Activated naive CD4-positive, alpha-beta T cell treated with anti-CD3 and anti-CD28 coated beads, Interleukin-2, amount 50 U/mL, for 24 hours (primary cell): ENCODE data around the gene LY6G5C.

Experiments used
- H3K27ac Mint-ChIP-seq: one replicate; pipeline ENCODE4 v1.8.0; 2021; ENCODE audit warnings: mild to moderate bottlenecking, mixed read lengths
- H3K27me3 Mint-ChIP-seq: one replicate; pipeline ENCODE4 v1.8.0; 2021; ENCODE audit warnings: mixed read lengths
- H3K36me3 Mint-ChIP-seq: one replicate; pipeline ENCODE4 v1.8.0; 2021; ENCODE audit warnings: mixed read lengths
- H3K4me1 Mint-ChIP-seq: one replicate; pipeline ENCODE4 v1.8.0; 2021; ENCODE audit warnings: mixed read lengths
- H3K4me3 Mint-ChIP-seq: one replicate; pipeline ENCODE4 v1.8.0; 2021; ENCODE audit warnings: mild to moderate bottlenecking, mixed read lengths
- H3K9me3 Mint-ChIP-seq: one replicate; pipeline ENCODE4 v1.8.0; 2021; ENCODE audit warnings: mixed read lengths

Gene LY6G5C

GRCh38 chr6:31680226-31681134 is at the start of gene LY6G5C:
Gene LY6G5C, minus strand, starts transcription at chr6:31681067. Its CDS starts 694 bp downstream, at chr6:31680373.
- Mint-ChIP-seq H3K36me3 (no peaks in the 10 kb centered on the region), H3K27ac (peak within 1 kb of the TSS; percentile 71), H3K4me1 (peaks cover 24% of the 10 kb centered on the region), H3K9me3 (no peaks in the 10 kb centered on the region), H3K4me3 (peak within 1 kb of the TSS; percentile 89), H3K27me3 (no peaks in the 10 kb centered on the region)

GRCh38 chr6:31729979-31730630 is 49.2 kb upstream of the LY6G5C start:
- Mint-ChIP-seq H3K4me3 (peak overlapping the region; percentile 93), H3K27ac (peak overlapping the region; percentile 24), H3K36me3 (peaks cover 7% of the 10 kb centered on the region), H3K4me1 (peaks cover 63% of the 10 kb centered on the region), H3K27me3 (no peaks in the 10 kb centered on the region), H3K9me3 (no peaks in the 10 kb centered on the region)

- Mint-ChIP-seq H3K27me3 (no peaks in the 10 kb centered on the region), H3K4me3 (peak overlapping the region; percentile 93), H3K9me3 (no peaks in the 10 kb centered on the region), H3K27ac (no peak overlapping the region), H3K4me1 (peaks cover 63% of the 10 kb centered on the region), H3K36me3 (peaks cover 7% of the 10 kb centered on the region)
These were observed 48.7 kb upstream of the LY6G5C start for GRCh38 chr6:31729515-31729978.

- Mint-ChIP-seq H3K27me3 (no peaks in the 10 kb centered on the region), H3K27ac (no peak within 1 kb of the TSS), H3K36me3 (peaks cover 7% of the 10 kb centered on the region), H3K4me1 (peaks cover 57% of the 10 kb centered on the region), H3K4me3 (peak within 1 kb of the TSS; percentile 93), H3K9me3 (no peaks in the 10 kb centered on the region)
These were observed 48.1 kb upstream of the LY6G5C start, which contains the start of gene DDAH2 for GRCh38 chr6:31728767-31729514. Gene DDAH2, minus strand, starts transcription at chr6:31729299. Its CDS starts 138 bp downstream, at chr6:31729161.

GRCh38 chr6:31727717-31728671 is 47.1 kb upstream of the LY6G5C start:
- Mint-ChIP-seq H3K36me3 (peaks cover 2% of the 10 kb centered on the region), H3K27me3 (no peaks in the 10 kb centered on the region), H3K9me3 (no peaks in the 10 kb centered on the region), H3K4me3 (peak overlapping the region; percentile 60), H3K27ac (no peak overlapping the region), H3K4me1 (peaks cover 48% of the 10 kb centered on the region)

- Mint-ChIP-seq H3K4me1 (peaks cover 48% of the 10 kb centered on the region), H3K4me3 (peak overlapping the region; percentile 60), H3K36me3 (peaks cover 2% of the 10 kb centered on the region), H3K27me3 (no peaks in the 10 kb centered on the region), H3K9me3 (no peaks in the 10 kb centered on the region), H3K27ac (peak overlapping the region; percentile 5)
These were observed 46.3 kb upstream of the LY6G5C start for GRCh38 chr6:31727034-31727716.

- Mint-ChIP-seq H3K4me3 (no peak overlapping the region), H3K27ac (no peak overlapping the region), H3K36me3 (no peaks in the 10 kb centered on the region), H3K4me1 (peaks cover 43% of the 10 kb centered on the region), H3K27me3 (no peaks in the 10 kb centered on the region), H3K9me3 (no peaks in the 10 kb centered on the region)
These were observed 44.9 kb upstream of the LY6G5C start for GRCh38 chr6:31725502-31726350.

- H3K4me3 Mint-ChIP-seq: no peak overlapping the region
- no peaks in the 10 kb centered on the region for H3K9me3 Mint-ChIP-seq
- H3K4me1 Mint-ChIP-seq: peaks cover 32% of the 10 kb centered on the region
- no peaks in the 10 kb centered on the region for H3K36me3 Mint-ChIP-seq
- no peak overlapping the region for H3K27ac Mint-ChIP-seq
- no peaks in the 10 kb centered on the region for H3K27me3 Mint-ChIP-seq
These were observed 43.3 kb upstream of the LY6G5C start for GRCh38 chr6:31723980-31724691.

- H3K4me3 Mint-ChIP-seq: no peak within 1 kb of the TSS
These were observed 42.5 kb upstream of the LY6G5C start, which contains the start of gene MPIG6B for GRCh38 chr6:31723245-31723979. Gene MPIG6B, plus strand, starts transcription at chr6:31723373. Its CDS starts 11 bp downstream, at chr6:31723384.

GRCh38 chr6:31722173-31722572 is 41.3 kb upstream of the LY6G5C start:
- H3K27ac Mint-ChIP-seq: no peak overlapping the region
- H3K36me3 Mint-ChIP-seq: no peaks in the 10 kb centered on the region
- no peaks in the 10 kb centered on the region for H3K9me3 Mint-ChIP-seq
- H3K4me1 Mint-ChIP-seq: peaks cover 17% of the 10 kb centered on the region
- H3K27me3 Mint-ChIP-seq: no peaks in the 10 kb centered on the region
- no peak overlapping the region for H3K4me3 Mint-ChIP-seq

More at GRCh38 chr6:31723245-31723979, 42.5 kb upstream of the LY6G5C start, which contains the start of gene MPIG6B:
- Mint-ChIP-seq H3K4me1 (peaks cover 26% of the 10 kb centered on the region), H3K27me3 (no peaks in the 10 kb centered on the region), H3K36me3 (no peaks in the 10 kb centered on the region), H3K9me3 (no peaks in the 10 kb centered on the region), H3K27ac (no peak within 1 kb of the TSS)

GRCh38 chr6:31721351-31722020 is 40.6 kb upstream of the LY6G5C start, which contains the start of gene LY6G6C:
Gene LY6G6C, minus strand, starts transcription at chr6:31721746. Its CDS starts 67 bp downstream, at chr6:31721679.
- H3K4me3 Mint-ChIP-seq: no peak within 1 kb of the TSS
- H3K4me1 Mint-ChIP-seq: peaks cover 10% of the 10 kb centered on the region
- H3K36me3 Mint-ChIP-seq: no peaks in the 10 kb centered on the region
- H3K27ac Mint-ChIP-seq: peak within 1 kb of the TSS; percentile 48
- no peaks in the 10 kb centered on the region for H3K9me3 Mint-ChIP-seq
- H3K27me3 Mint-ChIP-seq: no peaks in the 10 kb centered on the region
